HG03378 (cell line): ENCODE data around the gene CAMTA1.

ENCODE experiments used
- ATAC-seq: cut with Tn5 transposase; IDR thresholded peaks from one replicate; pipeline ENCODE4 v1.9.1; 2021; ENCODE audit warnings: mild to moderate bottlenecking, moderate library complexity; ENCODE audit not compliant: unreplicated experiment

The CAMTA1 gene

DNA sequence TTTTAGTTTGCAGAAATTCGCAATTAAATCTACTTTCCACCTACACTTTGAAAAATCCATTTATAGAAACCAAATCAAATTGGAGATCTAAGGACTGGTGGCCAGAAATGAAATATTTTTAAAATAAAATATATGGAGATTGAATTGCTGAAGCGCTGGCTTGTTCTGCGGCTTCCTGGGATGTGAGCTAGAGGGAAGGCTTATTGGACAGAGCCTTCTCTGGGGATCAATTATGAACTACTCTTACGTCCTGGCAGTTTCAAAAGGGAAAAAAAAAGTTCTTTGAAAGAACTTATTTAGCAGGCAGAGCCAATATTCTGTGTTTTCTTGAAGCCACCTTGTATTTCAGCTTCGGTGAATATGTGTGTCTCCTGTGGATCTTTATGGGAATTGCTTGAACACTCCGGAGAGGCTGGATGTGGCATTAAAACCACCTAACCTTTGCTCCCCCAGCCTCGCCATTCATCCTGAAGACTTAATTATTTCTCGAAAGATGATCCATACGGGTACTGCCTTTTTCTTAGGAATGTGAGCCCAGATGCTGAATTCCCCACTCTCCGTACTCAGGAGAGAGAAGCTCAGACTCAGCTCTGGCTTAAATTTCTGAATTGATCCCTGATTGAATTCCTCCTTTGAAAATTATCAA lies 506.9 kb downstream of the CAMTA1 start:
- no peak for ATAC-seq

DNA sequence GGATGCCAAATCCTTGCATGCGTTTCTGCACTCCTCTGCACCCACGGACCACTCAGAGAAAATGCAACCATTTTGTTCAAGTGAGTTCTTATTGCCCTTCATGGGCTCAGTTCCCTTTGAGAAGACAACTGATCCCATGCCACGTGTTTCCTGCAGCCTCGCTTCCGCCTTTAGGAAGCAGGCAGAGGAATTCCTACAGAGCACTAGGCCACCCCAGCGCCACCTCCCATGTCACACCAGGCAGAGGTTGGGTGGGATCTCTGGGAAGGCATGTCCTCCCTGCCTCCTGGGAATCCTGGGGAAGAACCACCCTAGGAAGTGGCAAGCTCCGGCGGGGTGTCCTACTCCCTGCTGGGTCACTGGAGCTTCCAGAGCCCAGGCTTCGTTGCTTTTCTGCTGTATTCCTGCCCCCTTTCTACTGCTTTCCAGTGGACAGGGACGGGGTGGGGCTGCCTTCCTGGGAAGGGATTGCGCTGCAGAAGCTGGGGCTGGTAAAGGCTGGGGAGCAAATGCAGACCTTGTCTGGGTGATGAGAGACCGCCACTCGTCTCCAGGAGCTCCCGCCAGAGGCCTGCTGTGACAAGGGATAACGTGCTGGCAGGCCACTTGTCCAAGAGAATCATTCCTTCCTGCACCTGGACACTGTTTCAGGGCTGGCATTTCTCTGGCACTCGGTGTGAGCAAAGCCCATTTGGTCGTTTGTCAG lies 507.6 kb downstream of the CAMTA1 start:
- no peak for ATAC-seq

DNA sequence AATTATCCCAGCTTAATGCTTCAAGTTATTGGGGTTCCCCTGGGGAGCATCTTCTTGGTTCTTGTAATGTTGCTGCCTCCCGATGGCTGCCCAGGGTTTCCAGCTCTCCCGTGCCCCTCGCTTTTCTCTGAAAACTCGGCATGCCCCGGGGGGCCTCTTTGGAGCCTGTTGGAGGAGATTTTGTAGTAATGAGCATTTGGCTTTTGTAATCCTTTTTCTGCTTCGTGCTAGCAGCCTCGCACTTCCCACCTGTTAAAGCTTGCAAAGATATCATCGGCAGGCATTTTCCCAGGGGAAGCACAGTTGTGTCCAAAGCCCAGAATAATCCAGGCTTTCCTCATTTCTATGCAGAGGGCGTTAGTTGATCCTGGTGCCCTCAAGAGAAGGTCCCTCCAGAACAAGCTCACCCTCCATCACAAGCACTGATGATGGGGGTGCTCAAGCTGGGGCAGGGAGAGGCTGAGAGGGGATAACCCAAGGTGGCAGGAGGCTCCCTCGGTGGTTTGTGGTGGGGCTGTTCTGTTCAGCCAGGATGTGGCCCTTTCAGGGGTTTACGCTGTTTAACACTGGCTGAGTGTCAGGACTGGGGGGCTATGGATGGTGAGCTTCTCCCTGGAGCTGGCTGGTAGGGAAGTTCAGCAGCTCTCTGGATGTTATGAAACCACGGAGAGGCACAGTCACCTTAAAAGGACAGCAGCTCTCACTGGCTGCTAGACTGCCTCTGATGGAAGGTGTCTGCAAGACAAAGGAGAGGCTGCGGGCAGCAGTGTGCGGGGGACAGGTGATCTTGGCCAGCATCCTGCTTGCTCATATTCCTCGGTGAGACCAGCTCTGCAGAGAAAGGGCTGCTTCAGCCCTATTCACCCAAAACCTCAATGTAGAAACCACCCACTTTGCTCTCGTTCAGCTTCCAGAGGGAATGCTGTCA lies 508.7 kb downstream of the CAMTA1 start:
- ATAC-seq = no peak

DNA sequence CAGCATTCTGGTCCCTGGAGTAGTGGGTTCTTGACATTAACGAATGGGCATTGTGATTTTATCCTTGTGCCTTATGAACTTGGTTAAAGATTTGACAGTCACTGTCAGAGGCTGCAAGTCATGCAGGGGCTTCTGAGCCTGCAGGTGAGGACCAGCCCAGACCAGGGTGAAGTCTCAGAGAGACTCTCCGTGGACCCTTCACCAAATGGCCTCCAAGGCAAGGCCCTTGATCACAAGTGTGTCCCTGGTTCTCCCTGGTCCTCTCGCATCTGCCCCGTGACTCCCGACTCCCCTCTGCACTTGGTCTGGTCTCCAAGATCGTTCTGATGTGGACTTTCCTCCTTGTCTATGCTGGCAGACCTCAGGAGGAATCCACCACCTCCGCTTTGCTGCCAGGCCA lies 509.4 kb downstream of the CAMTA1 start:
- ATAC-seq = no peak

DNA sequence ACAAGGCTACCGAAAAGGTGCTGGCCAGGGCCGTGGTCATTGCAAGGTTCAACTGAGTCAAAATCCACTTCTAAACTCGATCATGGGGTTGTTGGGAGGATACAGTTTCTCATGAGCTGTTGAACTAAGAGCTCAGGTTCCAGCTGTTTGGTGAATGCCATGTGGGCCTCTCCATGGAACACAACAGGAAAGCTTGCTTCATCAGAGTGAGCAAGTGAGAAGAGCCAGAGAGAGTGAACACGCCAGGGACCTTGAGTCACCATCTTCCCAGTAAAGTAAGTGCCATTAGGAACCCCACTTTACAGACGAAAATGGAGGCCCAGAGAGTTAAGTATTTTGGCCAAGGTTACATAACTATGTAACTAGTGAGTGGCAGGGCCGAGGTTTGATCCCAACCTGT lies 510.7 kb downstream of the CAMTA1 start:
- no peak for ATAC-seq

DNA sequence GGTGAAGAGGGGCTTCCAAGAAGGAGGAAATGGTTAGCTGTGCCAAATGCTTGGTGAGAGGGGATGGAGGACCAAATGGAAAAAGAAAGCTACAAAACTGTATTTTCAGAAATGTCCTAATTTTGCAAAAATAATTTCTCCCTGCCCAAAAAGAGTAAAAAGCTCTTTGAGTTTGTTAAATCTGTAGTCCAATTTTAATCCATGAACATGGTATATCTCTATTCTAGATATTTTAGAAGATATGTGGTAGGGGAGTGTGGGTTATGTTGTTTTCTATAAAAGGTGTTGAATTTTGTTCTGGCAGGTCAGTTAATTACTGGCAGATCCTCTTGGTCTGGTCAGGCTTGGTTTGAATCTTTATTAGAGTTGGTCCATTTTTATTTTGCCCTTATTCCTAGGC lies 511.7 kb downstream of the CAMTA1 start:
- ATAC-seq = no peak

DNA sequence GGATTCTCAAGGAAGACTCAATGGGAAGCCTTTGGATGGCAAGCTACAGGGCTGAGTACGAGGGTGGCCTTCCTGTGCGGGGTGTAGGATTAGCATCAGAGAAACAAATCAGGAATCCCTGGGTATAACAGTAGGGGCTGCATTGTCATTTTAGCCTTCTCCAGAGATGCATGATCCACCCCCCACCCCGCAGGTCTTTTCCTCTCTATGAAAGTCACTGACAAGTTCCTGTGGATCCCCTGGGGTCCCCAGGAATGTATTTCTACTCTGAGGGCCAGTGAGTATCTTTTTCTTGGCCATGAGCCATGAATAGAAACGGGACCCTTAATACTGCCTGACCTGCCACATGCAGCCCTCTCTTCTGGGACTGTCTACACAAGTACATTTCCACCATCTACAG lies 512.9 kb downstream of the CAMTA1 start:
- no peak for ATAC-seq

DNA sequence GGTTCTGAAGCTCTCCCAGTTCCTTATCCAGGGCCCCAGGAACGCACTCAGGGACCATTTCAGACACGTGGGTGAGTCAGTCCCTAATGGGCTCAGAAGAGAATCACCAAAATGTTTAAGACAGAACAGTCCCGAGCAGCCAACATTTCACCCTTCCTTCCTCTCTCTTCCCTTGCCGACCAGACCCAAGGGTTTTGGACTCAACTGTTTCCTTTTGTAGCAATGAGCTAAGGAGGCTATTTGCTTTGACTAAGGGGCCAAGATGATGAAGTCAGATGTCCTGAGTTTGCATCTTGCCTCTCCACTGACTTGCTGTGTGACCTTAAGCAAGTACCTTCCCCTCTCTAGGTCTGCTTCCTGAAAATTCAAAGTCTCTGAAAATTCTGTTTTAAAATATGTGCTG lies 513.5 kb downstream of the CAMTA1 start:
- no peak for ATAC-seq

DNA sequence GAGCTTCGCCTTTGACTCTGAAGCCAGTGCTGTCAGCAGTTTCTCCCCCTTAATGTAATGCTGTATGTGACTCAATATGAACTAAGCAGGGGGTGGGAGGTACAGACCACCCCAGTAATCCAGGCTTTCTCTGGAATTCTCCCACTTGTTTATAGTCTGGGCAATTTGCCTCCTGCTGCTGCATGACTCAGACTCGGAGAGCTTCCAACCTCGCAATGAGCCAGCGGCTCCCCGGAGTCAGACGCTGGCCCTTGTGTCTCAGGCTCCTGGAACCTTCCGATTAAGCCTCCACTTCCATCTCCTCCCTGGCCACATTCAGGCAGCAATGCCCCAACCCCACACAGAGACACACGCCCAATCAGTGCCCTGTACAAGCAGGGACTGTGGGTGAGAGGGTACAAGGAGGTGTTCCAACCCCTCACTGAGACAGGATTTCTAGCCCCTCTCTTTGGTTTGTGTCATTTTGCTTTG lies 514.1 kb downstream of the CAMTA1 start:
- ATAC-seq = no peak

DNA sequence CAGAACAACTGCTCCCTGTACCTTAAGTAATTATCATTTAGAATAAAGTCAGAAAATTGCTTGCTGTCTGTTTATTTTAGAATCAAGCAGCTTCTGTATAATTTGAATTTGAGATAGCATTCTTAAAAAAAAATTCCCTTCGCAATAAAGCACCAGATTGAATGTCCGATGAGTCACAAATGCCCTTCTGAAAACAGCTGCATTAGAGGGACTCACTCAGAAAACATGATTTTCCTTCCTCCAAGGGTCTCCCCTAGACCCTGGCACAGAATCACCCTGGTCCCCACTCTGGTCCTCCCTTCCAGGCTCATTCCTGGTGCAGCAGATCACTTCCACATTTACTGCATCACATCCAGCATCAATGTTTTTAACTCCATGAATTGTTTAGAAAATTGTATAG lies 514.7 kb downstream of the CAMTA1 start:
- ATAC-seq = no peak

DNA sequence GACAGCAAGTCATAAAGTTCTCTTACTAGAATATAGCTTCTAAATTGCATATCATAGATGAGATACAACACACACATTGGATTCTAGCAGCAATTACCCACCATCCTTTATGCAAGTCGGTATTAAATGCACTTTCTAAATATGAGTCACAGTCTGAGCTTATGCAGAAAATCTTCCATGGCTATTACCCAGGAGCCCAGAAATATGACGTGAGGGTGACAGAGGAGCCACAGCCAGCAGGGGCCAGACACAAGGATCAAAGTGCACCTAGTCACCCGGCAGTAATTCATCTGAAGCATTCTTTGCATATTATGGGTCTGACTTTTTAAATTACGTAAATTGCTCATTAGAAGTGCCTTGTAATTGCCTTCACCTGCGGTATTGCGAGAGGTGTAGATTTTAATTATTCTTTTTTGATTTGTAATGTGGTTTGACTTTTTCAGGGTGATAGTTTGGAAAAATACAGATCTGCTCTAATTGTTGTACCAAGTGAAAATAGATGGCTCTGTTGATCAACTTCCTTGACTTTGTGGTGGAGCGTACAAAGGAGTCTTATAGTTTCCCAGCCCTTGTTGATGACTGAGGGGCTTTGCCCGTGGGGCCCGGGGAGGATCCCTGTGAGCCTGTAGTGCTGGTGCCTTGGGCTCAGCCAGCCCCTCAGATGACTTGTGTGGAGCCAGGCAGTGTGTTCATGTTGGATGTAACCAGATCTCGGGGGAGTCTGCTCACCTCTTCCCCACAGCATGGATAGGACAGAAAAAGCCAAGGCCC lies 515.8 kb downstream of the CAMTA1 start:
- no peak for ATAC-seq

DNA sequence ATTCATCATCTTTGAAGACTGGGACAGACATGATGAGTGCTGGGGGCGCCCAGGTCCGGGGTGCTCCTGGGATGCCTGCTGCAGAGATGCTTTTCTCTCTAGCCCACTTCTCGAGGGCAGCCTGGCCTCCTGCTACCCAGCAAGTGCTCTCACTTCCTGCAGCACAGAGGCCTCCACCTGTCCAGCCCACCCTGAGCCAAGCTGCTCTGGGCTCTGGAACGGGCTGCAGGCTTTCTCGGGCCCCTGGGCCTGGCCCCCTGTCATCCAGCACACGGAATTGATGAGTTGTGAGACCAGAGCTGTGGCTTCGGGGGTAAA lies 516.4 kb downstream of the CAMTA1 start:
- ATAC-seq = no peak

DNA sequence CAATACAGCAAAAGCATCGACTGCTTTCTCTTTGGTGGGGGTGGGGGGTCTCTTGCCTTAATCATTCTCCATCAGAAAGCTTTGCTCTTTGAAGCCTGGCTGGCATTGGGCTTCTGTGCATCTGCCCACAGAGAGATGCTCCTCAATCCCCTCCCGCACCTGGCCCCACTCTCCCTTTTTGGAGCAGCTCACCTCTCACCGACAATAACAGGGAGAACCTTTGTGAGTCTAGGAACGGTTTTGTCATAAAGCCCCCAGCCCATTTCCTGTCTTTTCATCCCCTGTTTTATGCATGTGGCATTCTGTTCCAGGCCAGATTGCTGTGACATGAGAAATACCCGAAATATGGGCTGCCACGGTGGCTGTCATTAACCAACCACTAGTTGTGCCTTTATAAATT lies 516.9 kb downstream of the CAMTA1 start:
- no peak for ATAC-seq

DNA sequence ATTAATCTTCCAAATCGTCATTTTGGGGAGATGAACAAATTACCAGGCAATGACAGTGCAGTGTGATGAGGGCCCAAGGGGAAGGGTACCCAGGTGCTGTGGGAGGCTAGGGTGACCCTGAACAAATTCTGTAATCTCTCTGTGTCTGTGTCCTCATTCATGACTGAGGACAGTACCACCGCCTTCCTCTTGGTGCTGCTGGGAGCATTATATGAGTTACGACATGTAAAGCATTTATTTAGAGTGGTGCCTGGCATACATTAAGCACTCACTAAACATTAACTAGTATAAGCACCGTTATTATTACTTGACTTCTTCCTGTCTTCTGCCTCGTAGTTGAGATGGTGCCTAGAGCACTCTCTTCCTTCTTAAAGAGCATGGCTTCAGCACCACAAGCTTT lies 517.6 kb downstream of the CAMTA1 start:
- ATAC-seq = no peak

DNA sequence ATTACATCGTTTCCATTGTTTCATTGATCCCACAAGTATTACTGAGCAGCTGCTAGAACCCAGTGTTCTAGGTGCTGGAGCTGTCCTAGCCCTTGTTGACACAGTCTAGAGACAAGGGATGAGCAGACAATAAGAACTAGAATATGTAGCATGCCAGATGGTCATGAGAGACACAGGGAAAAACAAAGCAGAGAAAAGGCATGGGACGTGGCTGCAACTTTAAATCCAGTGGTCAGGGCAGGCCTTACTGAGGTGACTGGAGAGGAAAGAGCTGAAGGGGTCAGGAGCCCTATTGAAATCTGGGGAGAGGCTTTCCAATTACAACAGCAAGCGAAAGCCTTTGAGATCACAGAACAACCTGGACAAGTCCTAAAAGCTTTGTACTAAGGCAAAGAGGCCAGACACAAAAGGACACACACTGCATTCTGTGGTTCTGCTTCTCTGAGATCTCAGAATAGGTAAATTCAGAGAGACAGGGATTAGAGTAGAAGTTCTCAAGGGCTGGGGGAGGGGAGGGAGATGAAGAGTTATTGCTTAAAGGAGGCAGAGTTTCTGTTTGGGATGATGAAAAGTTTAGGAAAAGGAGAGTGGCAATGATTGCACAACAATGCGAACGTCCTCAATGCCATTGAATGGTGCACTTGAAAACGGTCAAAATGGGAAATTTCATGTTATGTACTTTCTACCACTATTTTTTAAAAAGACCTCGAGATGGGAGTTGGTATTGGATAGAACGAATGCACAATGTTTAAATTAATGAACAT lies 518.5 kb downstream of the CAMTA1 start:
- no peak for ATAC-seq

DNA sequence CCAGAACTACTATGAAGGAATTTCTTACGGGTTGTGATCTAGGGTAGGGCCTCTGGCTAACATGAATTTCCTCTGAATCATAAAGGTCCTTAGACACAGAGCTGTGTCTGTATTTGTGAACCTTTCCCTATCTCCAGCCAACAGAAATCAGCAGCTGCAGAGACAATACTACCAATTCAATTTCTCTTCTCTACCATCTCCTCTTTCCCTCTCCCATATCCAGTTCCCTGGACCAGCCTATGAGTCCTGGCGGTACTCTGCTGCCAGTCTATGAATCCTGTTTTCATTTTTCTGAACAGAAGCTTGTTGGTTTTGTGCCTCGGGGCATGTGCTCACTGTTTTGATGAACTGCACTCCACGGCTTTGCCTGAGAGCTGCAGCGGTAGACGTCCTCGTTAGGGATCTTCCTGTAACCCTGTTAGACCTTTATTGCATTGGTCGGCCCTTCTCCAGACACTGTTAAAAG lies 527.9 kb downstream of the CAMTA1 start:
- no peak for ATAC-seq

DNA sequence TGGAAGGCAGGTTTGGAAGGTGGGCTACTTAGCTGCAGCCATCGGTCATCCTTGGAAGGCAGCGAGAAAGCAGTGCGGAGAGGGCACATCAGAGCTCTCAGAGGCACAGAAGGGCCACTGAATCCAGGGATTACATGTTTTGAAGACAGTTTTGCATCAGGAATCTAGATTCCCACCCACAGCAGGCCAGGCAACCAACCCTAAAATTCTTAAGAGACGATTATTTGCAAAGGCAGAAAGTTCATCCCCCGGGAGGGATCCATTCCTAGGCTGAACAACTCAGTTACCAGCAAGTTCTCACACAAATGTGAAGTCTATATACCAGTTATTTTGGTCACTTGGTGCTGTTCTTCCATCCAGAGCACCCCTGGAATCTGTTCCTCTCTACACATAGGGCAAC lies 528.6 kb downstream of the CAMTA1 start:
- ATAC-seq = no peak

DNA sequence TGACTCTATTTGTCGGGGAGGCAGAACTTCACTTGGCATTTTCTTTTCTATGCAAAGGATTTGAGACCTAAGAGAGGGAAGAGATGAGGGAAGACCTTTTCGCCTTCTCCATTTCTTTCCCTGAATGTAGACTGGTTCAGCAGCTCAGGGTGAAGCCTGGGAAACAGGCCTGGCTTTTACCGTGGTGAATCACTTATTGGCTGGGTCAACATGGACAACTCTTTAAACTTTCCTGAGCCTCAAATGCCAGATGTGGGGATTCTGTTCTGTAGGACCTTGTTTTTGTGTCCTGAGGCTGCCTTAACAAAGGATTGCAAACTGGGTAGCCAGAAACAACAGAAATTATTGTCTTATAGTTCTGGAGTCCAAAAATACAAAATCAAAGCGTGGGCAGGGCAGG lies 530.1 kb downstream of the CAMTA1 start:
- no peak for ATAC-seq

DNA sequence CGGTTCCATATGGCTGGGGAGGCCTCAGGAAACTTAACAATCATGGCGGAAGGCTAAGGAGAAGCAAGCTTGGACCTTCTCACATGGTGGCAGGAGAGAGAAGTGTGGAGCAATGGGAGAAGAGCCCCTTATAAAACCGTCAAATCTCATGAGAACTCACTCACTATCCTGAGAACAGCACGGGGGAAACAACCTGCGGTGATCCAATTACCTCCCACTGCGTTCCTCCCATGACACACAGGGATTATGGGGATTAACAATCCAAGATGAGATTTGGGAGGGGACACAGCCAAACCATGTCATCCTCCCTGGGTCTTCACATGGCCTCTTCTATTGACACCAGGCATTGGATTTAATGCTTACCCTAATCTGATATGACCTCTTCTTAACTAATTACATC lies 530.7 kb downstream of the CAMTA1 start:
- ATAC-seq = no peak

DNA sequence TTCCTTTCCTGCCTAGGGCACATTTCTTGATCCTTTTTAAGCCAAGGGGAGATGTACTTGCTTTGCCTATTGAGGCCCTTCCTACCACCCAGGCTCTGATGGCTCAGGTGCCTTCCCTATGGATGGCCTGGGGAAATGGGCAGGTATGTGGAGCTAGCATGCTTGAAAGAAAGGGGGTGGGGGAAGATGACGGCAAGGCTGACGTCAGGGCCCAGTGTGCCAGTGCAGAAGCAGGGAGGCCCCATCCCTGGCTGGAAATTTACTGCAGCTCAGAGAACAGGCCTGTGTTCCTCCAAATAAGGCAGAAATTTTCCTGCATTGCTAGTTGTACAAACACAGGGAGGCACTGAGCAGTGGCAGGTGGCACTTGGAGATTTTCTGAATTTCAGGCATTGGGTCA lies 532.6 kb downstream of the CAMTA1 start:
- no peak for ATAC-seq
